K562 treated with DMSO at 1 percent for 4 hours (cell line): ENCODE measurements around the gene CCL26. TPM values are rescaled to one million over a fixed set of nuclear protein-coding genes. Genes with fewer than 3 reads are reported as not detected.

Experiments used
- total RNA-seq: library from RNA; unstranded; fragments of 300-600 nt; gene quantifications from 2 replicates; pipeline ENCODE4 v1.2.3, GENCODE V29; 2022; ENCODE audit not compliant: insufficient read depth

The CCL26 gene, protein sequence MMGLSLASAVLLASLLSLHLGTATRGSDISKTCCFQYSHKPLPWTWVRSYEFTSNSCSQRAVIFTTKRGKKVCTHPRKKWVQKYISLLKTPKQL
- 3.6 TPM in 1 of 2 replicates, not detected in the other for total RNA-seq

DNA sequence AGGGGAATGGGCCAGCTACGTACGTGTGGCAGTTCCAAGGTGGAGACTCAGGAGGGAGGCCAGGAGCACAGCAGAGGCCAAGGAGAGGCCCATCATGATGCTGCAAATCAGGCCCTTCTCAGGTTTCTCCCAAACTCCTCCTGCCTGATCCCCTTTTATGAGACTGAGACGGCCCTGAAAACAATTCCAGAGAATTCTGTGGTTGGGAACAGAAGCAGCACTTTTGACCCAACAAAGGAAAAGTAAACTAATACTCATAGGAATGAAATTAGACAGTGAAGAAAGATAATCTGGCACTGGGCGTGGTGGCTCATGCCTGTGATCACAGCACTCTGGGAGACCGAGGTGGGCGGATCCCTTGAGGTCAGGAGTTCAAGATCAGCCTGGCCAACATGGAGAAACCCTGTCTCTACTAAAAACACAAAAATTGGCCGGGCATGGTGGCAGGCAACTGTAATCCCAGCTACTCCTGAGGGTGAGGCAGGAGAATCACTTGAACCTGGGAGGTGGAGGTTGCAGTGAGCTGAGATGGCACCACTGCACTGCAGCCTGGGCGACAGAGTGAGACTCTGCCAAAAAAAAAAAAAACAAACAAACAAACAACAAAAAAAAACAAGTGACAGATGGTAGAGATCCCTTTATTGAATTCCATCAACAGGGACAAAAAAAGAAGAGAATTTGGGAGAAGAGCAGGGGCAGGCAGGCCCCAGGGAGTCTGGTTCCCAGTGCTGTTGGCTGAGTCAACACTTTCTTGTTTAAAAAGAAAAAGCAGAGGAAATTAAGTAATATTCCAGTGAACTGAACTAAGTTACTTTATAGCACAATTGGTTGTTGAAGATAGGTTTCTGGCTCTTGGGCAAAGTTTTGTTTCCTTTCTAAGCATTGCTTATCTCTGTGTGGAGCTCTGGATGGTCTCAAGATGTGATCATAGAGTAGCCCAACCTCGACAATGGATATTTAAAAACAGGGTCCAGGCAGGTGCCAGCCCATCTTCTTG is at the start of gene CCL26:
CCL26 (minus strand) TSS at position 131 of the 997 bp plus-strand sequence; CDS start at position 96, 35 bp downstream.

GRCh38 chr7:75813781-75814236 is 41.8 kb upstream of the CCL26 start, which contains the start of gene CCL24:
TSS of gene CCL24 (minus strand) at chr7:75813806. CDS start at chr7:75813715, 91 bp downstream.

GRCh38 chr7:75738604-75738974 is 33.4 kb downstream of the CCL26 start, which contains the start of gene HIP1:
TSS of gene HIP1 (minus strand) at chr7:75738941. CDS start at chr7:75738920, 21 bp downstream.

Other genes starting within 250 kb of the CCL26 start
- gene HIP1, start 33.3 kb downstream of the CCL26 start, total RNA-seq: 20.1 and 20.8 TPM in 2 replicates
- gene CCL24, start 41.6 kb upstream of the CCL26 start, total RNA-seq: 3.5 TPM in 1 of 2 replicates, not detected in the other
- 116 and 123 TPM in 2 replicates for gene RHBDD2, start 106.8 kb upstream of the CCL26 start, total RNA-seq
- 162 and 201 TPM in 2 replicates for gene POR, start 142.9 kb upstream of the CCL26 start, total RNA-seq
- gene TMEM120A, start 222.4 kb upstream of the CCL26 start, total RNA-seq: 54.0 and 57.3 TPM in 2 replicates